Karpas-422 (cell line): ENCODE data around the gene ARHGAP29. TPM values are rescaled to one million over a fixed set of nuclear protein-coding genes. Genes with fewer than 3 reads are reported as not detected.

Experiments used
- DNase-seq: peaks from one replicate; pipeline ENCODE4 v3.0.0-alpha.2; 2015
- H2AFZ ChIP-seq: fragments of 200-600 bp; sonication (generic); 2 replicates; pipeline ENCODE4 v1.6.1; 2014; ENCODE audit warnings: antibody characterized with exemption, low read length, mixed read lengths
- H3K27ac ChIP-seq: fragments of 200-600 bp; sonication (generic); 2 replicates; pipeline ENCODE4 v1.5.1; 2014; ENCODE audit warnings: mild to moderate bottlenecking, low read length, moderate library complexity
- H3K27me3 ChIP-seq: fragments of 200-600 bp; sonication (generic); 2 replicates; pipeline ENCODE4 v1.6.1; 2014; ENCODE audit warnings: low read length, mixed read lengths
- H3K36me3 ChIP-seq: fragments of 200-600 bp; sonication (generic); 2 replicates; pipeline ENCODE4 v1.6.1; 2014; ENCODE audit warnings: low read length, mixed read lengths; ENCODE audit not compliant: insufficient read depth
- H3K4me1 ChIP-seq: fragments of 200-600 bp; sonication (generic); 2 replicates; pipeline ENCODE4 v1.6.1; 2014; ENCODE audit warnings: mild to moderate bottlenecking, low read length, mixed read lengths
- H3K4me2 ChIP-seq: fragments of 200-600 bp; sonication (generic); 2 replicates; pipeline ENCODE4 v1.6.1; 2014; ENCODE audit warnings: low read length, low read depth, mild to moderate bottlenecking; ENCODE audit not compliant: poor library complexity, severe bottlenecking
- H3K4me3 ChIP-seq: fragments of 200-600 bp; sonication (generic); 2 replicates; pipeline ENCODE4 v1.5.1; 2014; ENCODE audit warnings: mild to moderate bottlenecking, antibody characterized with exemption, low read length, mixed read lengths
- H3K79me2 ChIP-seq: fragments of 200-600 bp; sonication (generic); 2 replicates; pipeline ENCODE4 v1.6.1; 2014; ENCODE audit warnings: mild to moderate bottlenecking, low read length, mixed read lengths
- H3K9ac ChIP-seq: fragments of 200-600 bp; sonication (generic); 2 replicates; pipeline ENCODE4 v1.6.0; 2014; ENCODE audit warnings: low read length
- H3K9me2 ChIP-seq: fragments of 200-600 bp; sonication (generic), shearing (Covaris generic); replicated peaks from 2 replicates; pipeline ENCODE4 v1.6.0; 2014; ENCODE audit warnings: mild to moderate bottlenecking, low read length, moderate library complexity; ENCODE audit not compliant: insufficient read depth
- H3K9me3 ChIP-seq: fragments of 300-700, 200-600 bp; sonication (generic); 2 replicates; pipeline ENCODE4 v1.6.1; 2014; ENCODE audit warnings: low read length, mixed read lengths
- H4K20me1 ChIP-seq: fragments of 200-600 bp; sonication (generic); 2 replicates; pipeline ENCODE4 v1.6.1; 2014; ENCODE audit warnings: mild to moderate bottlenecking, antibody characterized with exemption, low read length, low read depth; ENCODE audit not compliant: insufficient read depth
- total RNA-seq: library from RNA; depleted of rRNA; stranded (reverse); fragments of >200 nt; shearing (Covaris generic); gene quantifications from 2 replicates; pipeline ENCODE4 v1.2.3, GENCODE V29; 2014; ENCODE audit warnings: low replicate concordance; rRNA removed

Gene ARHGAP29, protein sequence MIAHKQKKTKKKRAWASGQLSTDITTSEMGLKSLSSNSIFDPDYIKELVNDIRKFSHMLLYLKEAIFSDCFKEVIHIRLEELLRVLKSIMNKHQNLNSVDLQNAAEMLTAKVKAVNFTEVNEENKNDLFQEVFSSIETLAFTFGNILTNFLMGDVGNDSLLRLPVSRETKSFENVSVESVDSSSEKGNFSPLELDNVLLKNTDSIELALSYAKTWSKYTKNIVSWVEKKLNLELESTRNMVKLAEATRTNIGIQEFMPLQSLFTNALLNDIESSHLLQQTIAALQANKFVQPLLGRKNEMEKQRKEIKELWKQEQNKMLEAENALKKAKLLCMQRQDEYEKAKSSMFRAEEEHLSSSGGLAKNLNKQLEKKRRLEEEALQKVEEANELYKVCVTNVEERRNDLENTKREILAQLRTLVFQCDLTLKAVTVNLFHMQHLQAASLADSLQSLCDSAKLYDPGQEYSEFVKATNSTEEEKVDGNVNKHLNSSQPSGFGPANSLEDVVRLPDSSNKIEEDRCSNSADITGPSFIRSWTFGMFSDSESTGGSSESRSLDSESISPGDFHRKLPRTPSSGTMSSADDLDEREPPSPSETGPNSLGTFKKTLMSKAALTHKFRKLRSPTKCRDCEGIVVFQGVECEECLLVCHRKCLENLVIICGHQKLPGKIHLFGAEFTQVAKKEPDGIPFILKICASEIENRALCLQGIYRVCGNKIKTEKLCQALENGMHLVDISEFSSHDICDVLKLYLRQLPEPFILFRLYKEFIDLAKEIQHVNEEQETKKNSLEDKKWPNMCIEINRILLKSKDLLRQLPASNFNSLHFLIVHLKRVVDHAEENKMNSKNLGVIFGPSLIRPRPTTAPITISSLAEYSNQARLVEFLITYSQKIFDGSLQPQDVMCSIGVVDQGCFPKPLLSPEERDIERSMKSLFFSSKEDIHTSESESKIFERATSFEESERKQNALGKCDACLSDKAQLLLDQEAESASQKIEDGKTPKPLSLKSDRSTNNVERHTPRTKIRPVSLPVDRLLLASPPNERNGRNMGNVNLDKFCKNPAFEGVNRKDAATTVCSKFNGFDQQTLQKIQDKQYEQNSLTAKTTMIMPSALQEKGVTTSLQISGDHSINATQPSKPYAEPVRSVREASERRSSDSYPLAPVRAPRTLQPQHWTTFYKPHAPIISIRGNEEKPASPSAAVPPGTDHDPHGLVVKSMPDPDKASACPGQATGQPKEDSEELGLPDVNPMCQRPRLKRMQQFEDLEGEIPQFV
- 0.04 and 0.48 TPM in 2 replicates for total RNA-seq

DNA sequence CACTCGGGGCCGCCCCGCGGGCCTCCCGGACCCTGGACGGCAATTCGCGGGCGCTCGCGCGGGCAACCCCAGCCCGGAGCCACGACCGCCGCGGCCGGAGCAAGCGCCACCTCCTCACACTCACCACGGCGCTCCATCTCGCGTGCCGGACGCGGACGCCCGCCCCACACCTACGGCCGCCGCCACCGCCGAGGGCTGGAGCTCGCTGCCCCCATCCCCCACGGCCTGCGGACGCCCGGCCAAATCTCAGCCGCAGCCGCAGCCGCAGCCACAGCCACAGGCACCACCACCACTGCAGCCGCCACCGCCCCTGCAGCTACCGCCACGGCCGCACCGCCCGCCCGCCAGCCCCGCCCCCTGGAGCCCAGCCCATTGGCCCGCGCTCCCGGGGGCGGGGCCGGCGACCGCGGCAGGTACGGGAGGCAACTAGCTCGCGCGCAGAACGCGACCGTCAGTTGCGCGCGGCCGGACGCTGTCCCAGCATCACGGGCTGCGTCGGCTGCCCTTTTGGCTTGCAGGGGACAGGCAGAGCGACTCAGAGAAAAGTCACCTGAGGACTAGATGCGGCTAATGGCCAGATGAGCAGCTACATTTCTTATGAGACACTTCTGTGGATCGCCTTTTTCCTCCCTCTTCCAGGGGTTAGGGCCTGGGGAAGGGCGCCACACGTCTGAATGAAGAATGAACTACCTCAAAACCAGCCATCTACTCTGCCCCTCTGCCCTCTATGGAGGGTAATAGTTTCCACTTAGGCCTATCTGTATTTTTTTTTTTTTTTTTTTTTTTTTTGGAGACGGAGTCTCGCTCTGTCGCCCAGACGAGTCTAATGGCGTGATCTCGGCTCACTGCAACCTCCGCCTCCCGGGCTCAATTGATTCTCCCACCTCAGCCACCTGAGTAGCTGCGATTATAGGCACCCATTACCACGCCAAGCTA, at the start of gene ARHGAP29:
ARHGAP29 (minus strand) TSS at position 294 of the 936 bp plus-strand sequence. CDS start 5,973 bp downstream, outside the sequence.
- no peak within 1 kb of the TSS for H2AFZ ChIP-seq
- peak; percentile 77 for DNase-seq
- H3K4me2 ChIP-seq: peak within 1 kb of the TSS; percentile 64
- no peak within 1 kb of the TSS for H3K27ac ChIP-seq
- no peaks in the 10 kb centered on the region; the same call in 1 of the 2 replicates for H3K27me3 ChIP-seq
- no peaks in the 10 kb centered on the region for H3K36me3 ChIP-seq
- H3K9me2 ChIP-seq: no peaks in the 10 kb centered on the region
- no peaks in the 10 kb centered on the region for H3K9me3 ChIP-seq
- peak within 1 kb of the TSS; percentile 51; the same call in 1 of the 2 replicates for H3K4me3 ChIP-seq
- H3K79me2 ChIP-seq: no peaks in the 10 kb centered on the region
- no peaks in the 10 kb centered on the region for H4K20me1 ChIP-seq
- peak within 1 kb of the TSS; percentile 47 for H3K9ac ChIP-seq
- H3K4me1 ChIP-seq: no peaks in the 10 kb centered on the region

DNA sequence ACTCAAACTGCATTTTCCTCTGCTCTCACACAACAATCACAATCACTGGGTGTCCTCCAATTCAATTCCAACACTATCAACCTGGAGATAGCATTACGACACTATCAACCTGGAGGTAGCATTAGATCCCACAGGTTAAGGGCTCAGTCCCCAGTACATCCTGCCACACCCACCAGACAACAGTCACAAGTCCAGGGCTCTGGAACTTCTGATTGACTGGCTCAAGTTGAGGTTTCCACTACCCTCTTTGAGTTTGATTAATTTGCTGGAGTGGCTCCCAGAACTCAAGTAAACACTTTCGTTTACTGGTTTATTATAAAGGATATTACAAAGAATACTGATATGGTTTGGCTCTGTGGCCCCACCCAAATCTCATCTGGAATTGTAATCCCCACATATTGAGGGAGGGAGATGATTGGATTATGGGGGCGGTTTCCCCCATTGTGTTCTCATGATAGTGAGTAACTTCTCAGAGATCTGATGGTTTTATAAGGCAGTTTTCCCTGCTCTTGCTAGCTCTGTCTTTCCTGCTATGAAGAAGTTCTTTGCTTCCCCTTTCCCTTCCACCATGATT, 49.6 kb upstream of the ARHGAP29 start:
- no peak overlapping the region for H3K4me3 ChIP-seq
- no peaks in the 10 kb centered on the region for H3K27me3 ChIP-seq
- no peak overlapping the region for H3K4me2 ChIP-seq
- no peaks in the 10 kb centered on the region for H3K4me1 ChIP-seq
- H3K9me3 ChIP-seq: no peaks in the 10 kb centered on the region
- no peaks in the 10 kb centered on the region for H4K20me1 ChIP-seq
- H3K79me2 ChIP-seq: no peaks in the 10 kb centered on the region
- H3K27ac ChIP-seq: no peak overlapping the region
- H2AFZ ChIP-seq: no peak overlapping the region
- no peaks in the 10 kb centered on the region for H3K36me3 ChIP-seq
- H3K9ac ChIP-seq: no peak overlapping the region
- H3K9me2 ChIP-seq: no peaks in the 10 kb centered on the region
- no peak for DNase-seq

DNA sequence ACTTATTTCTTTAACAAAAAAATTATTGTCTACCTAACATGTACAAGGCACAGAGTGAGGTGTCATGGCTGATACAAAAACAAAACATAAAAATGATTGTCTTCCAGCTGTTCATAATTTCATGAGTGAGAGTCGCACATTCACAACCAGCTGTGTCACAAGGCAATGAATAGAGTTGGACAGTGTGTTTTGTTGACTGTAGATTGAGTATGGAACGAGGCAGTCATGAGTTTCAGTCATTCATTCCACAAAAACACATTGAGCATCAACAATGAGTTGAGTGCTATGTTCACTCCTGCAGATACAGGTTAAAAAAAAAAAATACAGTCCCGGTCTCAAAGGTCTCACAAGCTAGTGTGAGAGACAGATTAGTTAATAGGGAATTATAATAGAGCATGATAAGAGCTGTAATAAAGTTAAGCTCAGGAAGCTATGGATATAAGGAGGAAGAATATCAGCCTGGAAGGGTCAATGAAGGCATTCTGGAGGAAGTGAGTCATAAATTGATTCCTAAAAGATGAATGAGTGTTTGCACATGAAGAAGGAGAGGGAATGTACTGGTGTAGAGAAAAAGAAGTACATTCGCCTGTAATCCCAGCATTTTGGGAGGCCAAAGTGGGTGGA, 47.8 kb upstream of the ARHGAP29 start:
- H3K36me3 ChIP-seq: no peaks in the 10 kb centered on the region
- H3K4me3 ChIP-seq: no peak overlapping the region
- H3K27me3 ChIP-seq: no peaks in the 10 kb centered on the region
- no peak for DNase-seq
- H3K4me1 ChIP-seq: no peaks in the 10 kb centered on the region
- H3K9me2 ChIP-seq: no peaks in the 10 kb centered on the region
- H3K27ac ChIP-seq: no peak overlapping the region
- H2AFZ ChIP-seq: no peak overlapping the region
- H3K9ac ChIP-seq: no peak overlapping the region
- no peaks in the 10 kb centered on the region for H4K20me1 ChIP-seq
- H3K4me2 ChIP-seq: no peak overlapping the region
- H3K9me3 ChIP-seq: no peaks in the 10 kb centered on the region
- no peaks in the 10 kb centered on the region for H3K79me2 ChIP-seq

DNA sequence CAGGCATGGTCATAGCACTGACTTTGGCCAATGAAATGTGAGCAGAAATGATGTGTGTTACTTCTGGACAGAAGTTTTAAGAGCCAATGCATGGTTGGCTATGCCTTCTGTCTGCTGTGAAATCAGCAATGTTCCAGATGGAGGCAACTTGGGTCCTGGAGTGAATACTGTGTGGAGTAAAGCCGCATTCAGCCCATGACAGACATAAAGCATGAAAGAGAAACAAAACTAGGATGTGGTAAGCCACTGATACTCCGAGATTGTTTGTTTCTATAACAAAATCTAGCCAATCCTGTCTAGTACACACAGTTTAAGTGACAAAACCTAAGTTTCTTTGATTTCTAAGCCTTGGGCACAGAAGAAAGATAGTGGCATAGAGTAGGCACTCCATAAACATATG, 47.1 kb upstream of the ARHGAP29 start:
- no peaks in the 10 kb centered on the region for H3K36me3 ChIP-seq
- H3K79me2 ChIP-seq: no peaks in the 10 kb centered on the region
- H2AFZ ChIP-seq: no peak overlapping the region
- no peaks in the 10 kb centered on the region for H3K9me2 ChIP-seq
- no peaks in the 10 kb centered on the region for H3K27me3 ChIP-seq
- no peak overlapping the region for H3K4me3 ChIP-seq
- H3K4me2 ChIP-seq: no peak overlapping the region
- no peak for DNase-seq
- no peak overlapping the region for H3K9ac ChIP-seq
- H3K9me3 ChIP-seq: no peaks in the 10 kb centered on the region
- no peaks in the 10 kb centered on the region for H3K4me1 ChIP-seq
- no peak overlapping the region for H3K27ac ChIP-seq
- no peaks in the 10 kb centered on the region for H4K20me1 ChIP-seq

DNA sequence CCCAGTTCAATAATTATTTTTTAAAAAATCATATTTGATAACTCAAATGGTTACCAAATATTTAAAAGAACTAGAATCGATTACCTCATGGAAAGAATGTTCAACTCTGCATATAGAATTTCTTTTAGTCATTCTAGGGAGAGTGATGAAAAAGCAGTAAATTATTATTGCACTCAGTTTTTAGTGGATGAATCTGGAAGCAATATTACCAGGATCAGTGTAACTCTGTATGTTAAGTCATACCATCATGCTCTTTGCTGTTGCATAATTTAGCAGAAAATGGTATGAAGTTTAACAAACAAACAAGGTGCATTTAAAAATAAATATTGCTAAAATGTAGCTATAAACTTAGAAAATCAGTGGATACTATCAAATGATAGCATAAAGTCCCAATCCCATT, 46.1 kb upstream of the ARHGAP29 start:
- Histone ChIP-seq H3K27me3 (no peaks in the 10 kb centered on the region), H3K4me3 (no peak overlapping the region)

DNA sequence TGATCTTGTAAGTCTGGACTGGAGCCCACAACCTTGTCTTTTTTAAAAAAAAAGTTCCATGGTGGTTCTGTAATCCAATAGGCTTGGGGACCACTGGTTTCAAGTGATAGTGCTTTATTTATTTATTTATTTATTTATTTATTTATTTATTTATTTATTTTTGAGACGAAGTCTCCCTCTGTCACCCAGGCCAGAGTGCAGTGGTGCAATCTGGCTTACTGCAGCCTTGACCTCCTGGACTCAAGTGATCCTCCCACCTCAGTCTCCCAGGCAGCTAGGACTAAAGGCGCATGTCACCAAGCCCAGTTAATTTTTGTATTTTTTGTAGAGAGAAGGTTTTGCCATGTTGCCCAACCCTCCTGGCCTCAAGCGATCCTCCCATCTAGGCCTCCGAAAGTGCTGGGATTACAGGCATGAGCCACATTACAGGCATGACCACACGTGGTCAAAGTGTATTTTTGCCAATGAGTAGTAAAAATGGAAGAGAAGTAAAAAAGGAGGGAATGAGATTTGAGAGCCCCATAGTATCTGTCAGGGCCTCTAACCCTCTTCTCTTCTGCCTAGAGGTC, 44.8 kb upstream of the ARHGAP29 start:
- no peak for DNase-seq
- Histone ChIP-seq H3K9me3 (no peaks in the 10 kb centered on the region), H4K20me1 (no peaks in the 10 kb centered on the region), H3K4me2 (no peak overlapping the region), H3K27me3 (no peaks in the 10 kb centered on the region), H3K4me3 (no peak overlapping the region), H3K9me2 (no peaks in the 10 kb centered on the region), H3K9ac (no peak overlapping the region), H3K36me3 (no peaks in the 10 kb centered on the region), H3K4me1 (no peaks in the 10 kb centered on the region), H3K79me2 (no peaks in the 10 kb centered on the region), H3K27ac (no peak overlapping the region), H2AFZ (no peak overlapping the region)

More for the DNA sequence above, 46.1 kb upstream of the ARHGAP29 start:
- no peak for DNase-seq
- H4K20me1 ChIP-seq: no peaks in the 10 kb centered on the region
- H2AFZ ChIP-seq: no peak overlapping the region
- no peak overlapping the region for H3K4me2 ChIP-seq
- H3K9me2 ChIP-seq: no peaks in the 10 kb centered on the region
- no peaks in the 10 kb centered on the region for H3K36me3 ChIP-seq
- no peaks in the 10 kb centered on the region for H3K79me2 ChIP-seq
- no peaks in the 10 kb centered on the region for H3K9me3 ChIP-seq
- no peak overlapping the region for H3K27ac ChIP-seq
- no peaks in the 10 kb centered on the region for H3K4me1 ChIP-seq
- no peak overlapping the region for H3K9ac ChIP-seq
